Peyer's patch (tissue), 4 donors: ENCODE results near the gene DUT.

ENCODE experiments used
- CTCF ChIP-seq, 6 experiments: fragments of 450-650 bp in 4 of 6; fragments of 200-600 bp in 2 of 6; sonication (generic) in 1 of 6; IDR thresholded peaks; one replicate each; pipeline ENCODE4 v1.5.1; 2017 to 2019; ENCODE audit warnings: antibody characterized with exemption in 6 of 6, mild to moderate bottlenecking in 3 of 6, moderate library complexity in 1 of 6
- POLR2A ChIP-seq, 2 donors: fragments of 450-650 bp; IDR thresholded peaks; one replicate each; pipeline ENCODE4 v1.5.1; 2017; ENCODE audit warnings: antibody characterized with exemption in 2 of 2, mild to moderate bottlenecking in 2 of 2, moderate library complexity in 2 of 2

GRCh38 chr15:48373821-48374451 is 42.7 kb downstream of the DUT start:
- no peak for TF ChIP-seq CTCF (IDR thresholded peaks at IDR 0.05)
- no peak for TF ChIP-seq POLR2A (IDR thresholded peaks at IDR 0.05)
